Measurements from ENCODE around the gene OR2M7.
"Not testable (repeated sequence)": the region's sequence is repeated elsewhere in the genome, so short reads cannot be mapped to it uniquely, and the experiment has no call there.

DNA sequence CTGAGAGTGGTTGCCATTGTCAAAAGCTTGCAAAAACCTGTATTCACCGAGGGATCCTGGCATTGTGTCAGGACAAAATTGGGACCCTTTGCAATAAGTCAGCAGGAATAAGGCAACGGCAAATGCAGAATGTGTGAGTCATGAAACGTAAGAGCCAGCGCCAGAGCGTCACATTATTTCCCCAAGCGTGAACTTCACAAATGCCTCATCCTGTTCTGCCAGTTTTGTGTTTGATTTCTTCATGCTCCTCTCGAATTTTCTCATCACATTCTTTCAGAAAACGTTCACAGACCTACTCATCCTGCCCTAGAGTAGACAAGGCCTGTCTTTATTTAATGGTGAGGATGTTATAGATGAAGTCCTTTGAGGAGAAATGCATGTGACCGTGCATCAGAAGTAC lies 18.7 kb downstream of the OR2M7 start:
- TF ChIP-seq, protein P1, sequence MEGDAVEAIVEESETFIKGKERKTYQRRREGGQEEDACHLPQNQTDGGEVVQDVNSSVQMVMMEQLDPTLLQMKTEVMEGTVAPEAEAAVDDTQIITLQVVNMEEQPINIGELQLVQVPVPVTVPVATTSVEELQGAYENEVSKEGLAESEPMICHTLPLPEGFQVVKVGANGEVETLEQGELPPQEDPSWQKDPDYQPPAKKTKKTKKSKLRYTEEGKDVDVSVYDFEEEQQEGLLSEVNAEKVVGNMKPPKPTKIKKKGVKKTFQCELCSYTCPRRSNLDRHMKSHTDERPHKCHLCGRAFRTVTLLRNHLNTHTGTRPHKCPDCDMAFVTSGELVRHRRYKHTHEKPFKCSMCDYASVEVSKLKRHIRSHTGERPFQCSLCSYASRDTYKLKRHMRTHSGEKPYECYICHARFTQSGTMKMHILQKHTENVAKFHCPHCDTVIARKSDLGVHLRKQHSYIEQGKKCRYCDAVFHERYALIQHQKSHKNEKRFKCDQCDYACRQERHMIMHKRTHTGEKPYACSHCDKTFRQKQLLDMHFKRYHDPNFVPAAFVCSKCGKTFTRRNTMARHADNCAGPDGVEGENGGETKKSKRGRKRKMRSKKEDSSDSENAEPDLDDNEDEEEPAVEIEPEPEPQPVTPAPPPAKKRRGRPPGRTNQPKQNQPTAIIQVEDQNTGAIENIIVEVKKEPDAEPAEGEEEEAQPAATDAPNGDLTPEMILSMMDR (IDR thresholded peaks at IDR 0.05; ENCODE audit: low read depth, low read length, poor library complexity, severe bottlenecking) = not testable (repeated sequence)
- TF ChIP-seq EZH2phosphoT487 (IDR thresholded peaks at IDR 0.05; ENCODE audit: borderline replicate concordance, low read length) = not testable (repeated sequence)
